ENCODE measurements around the gene WDR27.

- TF ChIP-seq CTCF (IDR thresholded peaks at IDR 0.05) (no peak), POLR2A (IDR thresholded peaks at IDR 0.05) (no peak)
Observed at GRCh38 chr6:169539176-169539897, 162.5 kb downstream of the WDR27 start.

Measured in esophagus squamous epithelium (tissue), 4 donors.